GM23338 (cell line): ENCODE data around the gene KDSR.

Source experiments
- CREB1 ChIP-seq: fragments of 250-450 bp; sonication (Bioruptor Pico); IDR thresholded peaks from 2 replicates; pipeline ENCODE4 v1.5.0; 2020; ENCODE audit warnings: low read depth, mild to moderate bottlenecking, moderate library complexity
- EZH2 ChIP-seq: fragments of 200-600 bp; sonication (generic); IDR thresholded peaks from one replicate; pipeline ENCODE4 v1.8.0; 2017; ENCODE audit warnings: antibody characterized with exemption, mild to moderate bottlenecking, low read depth; ENCODE audit not compliant: unreplicated experiment
- EZH2phosphoT487 ChIP-seq: fragments of 200-600 bp; sonication (generic); IDR thresholded peaks from one replicate; pipeline ENCODE4 v1.8.1; 2018; ENCODE audit warnings: antibody characterized with exemption; ENCODE audit not compliant: unreplicated experiment
- JUNB ChIP-seq: IDR thresholded peaks from one replicate; pipeline ENCODE4 v1.6.1; 2016; ENCODE audit warnings: antibody characterized with exemption; ENCODE audit not compliant: unreplicated experiment
- POLR2AphosphoS5 ChIP-seq: IDR thresholded peaks from 2 replicates; pipeline ENCODE4 v1.6.1; 2016; ENCODE audit warnings: antibody characterized with exemption, low read depth
- ZNF114 ChIP-seq: fragments of 250-450 bp; sonication (Bioruptor Pico); IDR thresholded peaks from 2 replicates; pipeline ENCODE4 v1.5.0; 2020; ENCODE audit warnings: mild to moderate bottlenecking, moderate library complexity
- ZNF331 ChIP-seq: fragments of 250-450 bp; sonication (Bioruptor Pico); IDR thresholded peaks from 2 replicates; pipeline ENCODE4 v1.5.0; 2020; ENCODE audit warnings: low read depth, mild to moderate bottlenecking, moderate library complexity
- TF ChIP-seq, protein P1 (sequence below), 2 experiments: fragments of 200-600 bp in 1 of 2; sonication (generic) in 1 of 2; conservative IDR thresholded peaks; 2 replicates each; pipeline versions ENCODE4 v1.5.1 to v1.6.1; 2016 to 2017; ENCODE audit warnings: antibody characterized with exemption in 2 of 2, low read depth in 2 of 2, mild to moderate bottlenecking in 2 of 2, moderate library complexity in 1 of 2
- TF ChIP-seq, protein P2 (sequence below): IDR thresholded peaks from one replicate; pipeline ENCODE4 v1.6.1; 2018; ENCODE audit warnings: antibody characterized with exemption; ENCODE audit not compliant: unreplicated experiment
- TF ChIP-seq, protein P3 (sequence below): IDR thresholded peaks from 2 replicates; pipeline ENCODE4 v1.6.1; 2016; ENCODE audit warnings: antibody characterized with exemption

DNA sequence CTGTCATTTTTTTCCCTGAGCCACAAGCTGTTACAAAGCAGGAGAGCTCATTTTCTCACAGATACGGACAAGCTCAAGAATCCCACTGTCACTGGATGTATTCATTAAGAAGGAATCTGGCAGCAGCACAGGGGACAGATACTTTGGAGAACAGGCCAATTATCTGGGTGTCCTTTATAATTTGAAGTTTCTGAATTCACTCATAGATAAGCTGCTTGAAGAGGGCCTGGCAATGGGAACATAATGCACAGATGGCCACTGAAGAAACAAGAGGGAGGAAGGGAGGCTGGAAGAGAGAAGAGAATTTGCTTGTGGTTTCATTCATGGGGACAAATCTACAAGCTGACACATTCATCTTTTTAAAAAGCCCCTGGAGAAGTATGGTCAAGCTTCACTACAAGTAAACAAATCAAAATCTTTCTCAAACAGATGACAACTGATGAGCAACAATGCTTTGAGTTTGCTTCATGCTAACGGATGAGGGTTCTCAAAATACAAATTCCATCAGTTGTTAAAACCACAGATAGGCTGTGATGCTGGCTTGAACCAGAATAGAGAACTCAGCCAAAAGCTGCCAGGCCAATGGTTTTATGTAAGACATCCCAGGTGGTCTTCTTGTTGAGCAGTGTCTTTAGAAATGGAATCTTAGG is 59.3 kb downstream of the KDSR start:
- no peak for TF ChIP-seq ZNF331 (CRISPR knock-in tag)
- TF ChIP-seq EZH2 = no peak
- TF ChIP-seq, protein P1, sequence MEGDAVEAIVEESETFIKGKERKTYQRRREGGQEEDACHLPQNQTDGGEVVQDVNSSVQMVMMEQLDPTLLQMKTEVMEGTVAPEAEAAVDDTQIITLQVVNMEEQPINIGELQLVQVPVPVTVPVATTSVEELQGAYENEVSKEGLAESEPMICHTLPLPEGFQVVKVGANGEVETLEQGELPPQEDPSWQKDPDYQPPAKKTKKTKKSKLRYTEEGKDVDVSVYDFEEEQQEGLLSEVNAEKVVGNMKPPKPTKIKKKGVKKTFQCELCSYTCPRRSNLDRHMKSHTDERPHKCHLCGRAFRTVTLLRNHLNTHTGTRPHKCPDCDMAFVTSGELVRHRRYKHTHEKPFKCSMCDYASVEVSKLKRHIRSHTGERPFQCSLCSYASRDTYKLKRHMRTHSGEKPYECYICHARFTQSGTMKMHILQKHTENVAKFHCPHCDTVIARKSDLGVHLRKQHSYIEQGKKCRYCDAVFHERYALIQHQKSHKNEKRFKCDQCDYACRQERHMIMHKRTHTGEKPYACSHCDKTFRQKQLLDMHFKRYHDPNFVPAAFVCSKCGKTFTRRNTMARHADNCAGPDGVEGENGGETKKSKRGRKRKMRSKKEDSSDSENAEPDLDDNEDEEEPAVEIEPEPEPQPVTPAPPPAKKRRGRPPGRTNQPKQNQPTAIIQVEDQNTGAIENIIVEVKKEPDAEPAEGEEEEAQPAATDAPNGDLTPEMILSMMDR (conservative IDR thresholded peaks at IDR 0.05; ENCODE audit: low read depth in 2 of 2) = no peak
- TF ChIP-seq POLR2AphosphoS5 = no peak
- no peak for TF ChIP-seq CREB1 (CRISPR knock-in tag)
- TF ChIP-seq EZH2phosphoT487 = no peak
- TF ChIP-seq, protein P2, sequence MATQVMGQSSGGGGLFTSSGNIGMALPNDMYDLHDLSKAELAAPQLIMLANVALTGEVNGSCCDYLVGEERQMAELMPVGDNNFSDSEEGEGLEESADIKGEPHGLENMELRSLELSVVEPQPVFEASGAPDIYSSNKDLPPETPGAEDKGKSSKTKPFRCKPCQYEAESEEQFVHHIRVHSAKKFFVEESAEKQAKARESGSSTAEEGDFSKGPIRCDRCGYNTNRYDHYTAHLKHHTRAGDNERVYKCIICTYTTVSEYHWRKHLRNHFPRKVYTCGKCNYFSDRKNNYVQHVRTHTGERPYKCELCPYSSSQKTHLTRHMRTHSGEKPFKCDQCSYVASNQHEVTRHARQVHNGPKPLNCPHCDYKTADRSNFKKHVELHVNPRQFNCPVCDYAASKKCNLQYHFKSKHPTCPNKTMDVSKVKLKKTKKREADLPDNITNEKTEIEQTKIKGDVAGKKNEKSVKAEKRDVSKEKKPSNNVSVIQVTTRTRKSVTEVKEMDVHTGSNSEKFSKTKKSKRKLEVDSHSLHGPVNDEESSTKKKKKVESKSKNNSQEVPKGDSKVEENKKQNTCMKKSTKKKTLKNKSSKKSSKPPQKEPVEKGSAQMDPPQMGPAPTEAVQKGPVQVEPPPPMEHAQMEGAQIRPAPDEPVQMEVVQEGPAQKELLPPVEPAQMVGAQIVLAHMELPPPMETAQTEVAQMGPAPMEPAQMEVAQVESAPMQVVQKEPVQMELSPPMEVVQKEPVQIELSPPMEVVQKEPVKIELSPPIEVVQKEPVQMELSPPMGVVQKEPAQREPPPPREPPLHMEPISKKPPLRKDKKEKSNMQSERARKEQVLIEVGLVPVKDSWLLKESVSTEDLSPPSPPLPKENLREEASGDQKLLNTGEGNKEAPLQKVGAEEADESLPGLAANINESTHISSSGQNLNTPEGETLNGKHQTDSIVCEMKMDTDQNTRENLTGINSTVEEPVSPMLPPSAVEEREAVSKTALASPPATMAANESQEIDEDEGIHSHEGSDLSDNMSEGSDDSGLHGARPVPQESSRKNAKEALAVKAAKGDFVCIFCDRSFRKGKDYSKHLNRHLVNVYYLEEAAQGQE = no peak
- no peak for TF ChIP-seq ZNF114 (CRISPR knock-in tag)
- TF ChIP-seq JUNB = no peak
- TF ChIP-seq, protein P3, sequence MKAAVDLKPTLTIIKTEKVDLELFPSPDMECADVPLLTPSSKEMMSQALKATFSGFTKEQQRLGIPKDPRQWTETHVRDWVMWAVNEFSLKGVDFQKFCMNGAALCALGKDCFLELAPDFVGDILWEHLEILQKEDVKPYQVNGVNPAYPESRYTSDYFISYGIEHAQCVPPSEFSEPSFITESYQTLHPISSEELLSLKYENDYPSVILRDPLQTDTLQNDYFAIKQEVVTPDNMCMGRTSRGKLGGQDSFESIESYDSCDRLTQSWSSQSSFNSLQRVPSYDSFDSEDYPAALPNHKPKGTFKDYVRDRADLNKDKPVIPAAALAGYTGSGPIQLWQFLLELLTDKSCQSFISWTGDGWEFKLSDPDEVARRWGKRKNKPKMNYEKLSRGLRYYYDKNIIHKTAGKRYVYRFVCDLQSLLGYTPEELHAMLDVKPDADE = no peak
